DND-41 (cell line): Measurements from ENCODE around the gene TST.

Experiments
- ATAC-seq: fragments of 200-7000 bp; cut with Tn5 transposase; 3 replicates; pipeline ENCODE4 v1.9.1; 2021; ENCODE audit warnings: low read depth; ENCODE audit not compliant: insufficient read depth
- DNase-seq: peaks from one replicate; pipeline ENCODE4 v3.0.0-alpha.2; 2020
- H2AFZ ChIP-seq: 2 replicates; pipeline ENCODE4 v1.6.0; 2012; ENCODE audit warnings: low read depth, low read length
- H3K27ac ChIP-seq: 2 replicates; pipeline ENCODE4 v1.5.1; 2012; ENCODE audit warnings: low read length, inconsistent platforms
- H3K27me3 ChIP-seq: fragments of 200-600 bp; sonication (generic); 2 replicates; pipeline ENCODE4 v1.6.0; 2012; ENCODE audit warnings: low read length, mild to moderate bottlenecking, inconsistent platforms; ENCODE audit not compliant: insufficient read depth, poor library complexity
- H3K36me3 ChIP-seq: 2 replicates; pipeline ENCODE4 v1.5.1; 2012; ENCODE audit warnings: low read length, inconsistent platforms; ENCODE audit not compliant: insufficient read depth
- H3K4me1 ChIP-seq: 2 replicates; pipeline ENCODE4 v1.5.1; 2012; ENCODE audit warnings: mild to moderate bottlenecking, low read length; ENCODE audit not compliant: insufficient read depth
- H3K4me2 ChIP-seq: 2 replicates; pipeline ENCODE4 v1.6.0; 2012; ENCODE audit warnings: mild to moderate bottlenecking, moderate library complexity, low read length, inconsistent platforms; ENCODE audit not compliant: insufficient read depth
- H3K4me3 ChIP-seq, 2 experiments: fragments of 200-600 bp in 1 of 2; shearing (Covaris generic) in 1 of 2; 2 replicates each; pipeline ENCODE4 v1.5.1; 2012 to 2016; ENCODE audit warnings: inconsistent platforms in 2 of 2, low read length in 2 of 2, mild to moderate bottlenecking in 2 of 2, low read depth in 1 of 2, moderate library complexity in 1 of 2
- H3K79me2 ChIP-seq: 2 replicates; pipeline ENCODE4 v1.6.0; 2012; ENCODE audit warnings: low read length, inconsistent platforms; ENCODE audit not compliant: insufficient read depth
- H3K9ac ChIP-seq: 2 replicates; pipeline ENCODE4 v1.6.0; 2012; ENCODE audit warnings: low read depth, mild to moderate bottlenecking, inconsistent platforms, low read length, moderate library complexity
- H3K9me3 ChIP-seq: 2 replicates; pipeline ENCODE4 v1.5.1; 2012; ENCODE audit warnings: low read length, moderate library complexity, mild to moderate bottlenecking, inconsistent platforms; ENCODE audit not compliant: insufficient read depth, severe bottlenecking
- H4K20me1 ChIP-seq: 2 replicates; pipeline ENCODE4 v1.6.0; 2012; ENCODE audit warnings: low read length; ENCODE audit not compliant: insufficient read depth
- CTCF ChIP-seq: IDR thresholded peaks from 2 replicates; pipeline ENCODE4 v1.5.1; 2012; ENCODE audit warnings: borderline replicate concordance, low read length, moderate library complexity, mild to moderate bottlenecking; ENCODE audit not compliant: poor library complexity, severe bottlenecking; ENCODE audit errors: extremely low read depth
- EZH2 ChIP-seq: IDR thresholded peaks from 3 replicates; pipeline ENCODE4 v1.6.1; 2012; ENCODE audit warnings: borderline replicate concordance, low read depth, mild to moderate bottlenecking, moderate library complexity, low read length, inconsistent platforms; ENCODE audit not compliant: severe bottlenecking

Gene TST

GRCh38 chr22:37058917-37059701 is 39.9 kb upstream of the TST start:
- Histone ChIP-seq H3K4me3 (no peak overlapping the region), H2AFZ (no peak overlapping the region), H3K4me1 (no peaks in the 10 kb centered on the region), H3K27me3 (no peaks in the 10 kb centered on the region), H3K9me3 (no peaks in the 10 kb centered on the region), H3K79me2 (no peaks in the 10 kb centered on the region), H3K36me3 (peaks cover 57% of the 10 kb centered on the region), H4K20me1 (peaks cover 5% of the 10 kb centered on the region), H3K9ac (no peak overlapping the region), H3K27ac (no peak overlapping the region), H3K4me2 (no peak overlapping the region)
- no peak for DNase-seq
- TF ChIP-seq CTCF (no peak), EZH2 (no peak)
- ATAC-seq: no peak

GRCh38 chr22:37057796-37058510 is 38.7 kb upstream of the TST start:
- Histone ChIP-seq H3K4me3 (no peak overlapping the region), H4K20me1 (peaks cover 5% of the 10 kb centered on the region), H2AFZ (no peak overlapping the region), H3K9me3 (no peaks in the 10 kb centered on the region), H3K27ac (no peak overlapping the region), H3K27me3 (no peaks in the 10 kb centered on the region), H3K36me3 (peaks cover 69% of the 10 kb centered on the region), H3K4me2 (no peak overlapping the region), H3K4me1 (peaks cover 9% of the 10 kb centered on the region), H3K9ac (no peak overlapping the region), H3K79me2 (no peaks in the 10 kb centered on the region)
- no peak for TF ChIP-seq EZH2
- TF ChIP-seq CTCF: no peak
- DNase-seq (no peak), ATAC-seq (no peak)

- Histone ChIP-seq H2AFZ (no peak overlapping the region), H3K79me2 (peaks cover 2% of the 10 kb centered on the region; the same call in 1 of the 2 replicates), H3K9ac (no peak overlapping the region), H3K36me3 (peaks cover 71% of the 10 kb centered on the region), H3K27ac (no peak overlapping the region), H3K4me2 (no peak overlapping the region), H3K9me3 (no peaks in the 10 kb centered on the region), H3K4me1 (peaks cover 17% of the 10 kb centered on the region), H3K4me3 (no peak overlapping the region), H4K20me1 (peaks cover 5% of the 10 kb centered on the region), H3K27me3 (no peaks in the 10 kb centered on the region)
- DNase-seq (no peak), ATAC-seq (no peak)
- TF ChIP-seq CTCF: no peak
- TF ChIP-seq EZH2: no peak
Observed at GRCh38 chr22:37057226-37057625, 38.0 kb upstream of the TST start.
